ENCODE data around the gene PPP3R2.
"Not testable (repeated sequence)": the region's sequence is repeated elsewhere in the genome, so short reads cannot be mapped to it uniquely, and the experiment has no call there.

PPP3R2 gene

GRCh38 chr9:101562966-101563365, 31.8 kb downstream of the PPP3R2 start:
- Histone ChIP-seq H3K9ac (ENCODE audit: insufficient read length, low read depth) (no peak overlapping the region), H3K36me3 (ENCODE audit: insufficient read depth, insufficient read length, low read length) (peaks cover 69% of the 10 kb centered on the region), H3K27me3 (ENCODE audit: insufficient read depth, insufficient read length) (no peaks in the 10 kb centered on the region), H3K4me1 (ENCODE audit: insufficient read depth, insufficient read length) (no peaks in the 10 kb centered on the region), H3K9me3 (ENCODE audit: insufficient read depth, low read length) (no peaks in the 10 kb centered on the region), H3K4me3 (ENCODE audit: insufficient read length, low read depth) (no peak overlapping the region)
- no peak for DNase-seq (ENCODE audit: low read depth, low spot score)
- TF ChIP-seq SUZ12 (IDR thresholded peaks at IDR 0.05; ENCODE audit: extremely low read depth, insufficient read depth, insufficient read length) (no peak), ZNF274 (IDR thresholded peaks at IDR 0.05; ENCODE audit: low read depth, low read length) (no peak), YY1 (IDR thresholded peaks at IDR 0.05; ENCODE audit: insufficient read depth, insufficient read length) (no peak)

- H3K9ac ChIP-seq (ENCODE audit: insufficient read length, low read depth), result no peak overlapping the region
- no peaks in the 10 kb centered on the region for H3K4me1 ChIP-seq (ENCODE audit: insufficient read depth, insufficient read length)
- no peak for DNase-seq (ENCODE audit: low read depth, low spot score)
- H3K36me3 ChIP-seq (ENCODE audit: insufficient read depth, insufficient read length, low read length), result peaks cover 71% of the 10 kb centered on the region
- no peaks in the 10 kb centered on the region for H3K9me3 ChIP-seq (ENCODE audit: insufficient read depth, low read length)
- H3K4me3 ChIP-seq (ENCODE audit: insufficient read length, low read depth), result no peak overlapping the region
- no peaks in the 10 kb centered on the region for H3K27me3 ChIP-seq (ENCODE audit: insufficient read depth, insufficient read length)
- no peak for TF ChIP-seq SUZ12 (IDR thresholded peaks at IDR 0.05; ENCODE audit: extremely low read depth, insufficient read depth, insufficient read length)
- no peak for TF ChIP-seq YY1 (IDR thresholded peaks at IDR 0.05; ENCODE audit: insufficient read depth, insufficient read length)
- no peak for TF ChIP-seq ZNF274 (IDR thresholded peaks at IDR 0.05; ENCODE audit: low read depth, low read length)
These were observed 33.0 kb downstream of the PPP3R2 start for GRCh38 chr9:101561740-101562139.

GRCh38 chr9:101549472-101550098, 45.2 kb downstream of the PPP3R2 start:
- not testable (repeated sequence) for H3K9me3 ChIP-seq (ENCODE audit: insufficient read depth, low read length); DNase-seq (ENCODE audit: low read depth, low spot score); H3K4me3 ChIP-seq (ENCODE audit: insufficient read length, low read depth); H3K4me1 ChIP-seq (ENCODE audit: insufficient read depth, insufficient read length); H3K27me3 ChIP-seq (ENCODE audit: insufficient read depth, insufficient read length); H3K9ac ChIP-seq (ENCODE audit: insufficient read length, low read depth)
- H3K36me3 ChIP-seq (ENCODE audit: insufficient read depth, insufficient read length, low read length), result peaks cover 91% of the 10 kb centered on the region

- no peaks in the 10 kb centered on the region for H3K4me1 ChIP-seq (ENCODE audit: insufficient read depth, insufficient read length)
- TF ChIP-seq YY1 (IDR thresholded peaks at IDR 0.05; ENCODE audit: insufficient read depth, insufficient read length) (no peak), ZNF274 (IDR thresholded peaks at IDR 0.05; ENCODE audit: low read depth, low read length) (no peak), SUZ12 (IDR thresholded peaks at IDR 0.05; ENCODE audit: extremely low read depth, insufficient read depth, insufficient read length) (no peak)
- no peak overlapping the region for H3K9ac ChIP-seq (ENCODE audit: insufficient read length, low read depth)
- no peak overlapping the region for H3K4me3 ChIP-seq (ENCODE audit: insufficient read length, low read depth)
- no peak for DNase-seq (ENCODE audit: low read depth, low spot score)
- H3K9me3 ChIP-seq (ENCODE audit: insufficient read depth, low read length), result no peaks in the 10 kb centered on the region
- no peaks in the 10 kb centered on the region for H3K27me3 ChIP-seq (ENCODE audit: insufficient read depth, insufficient read length)
- peaks cover 81% of the 10 kb centered on the region for H3K36me3 ChIP-seq (ENCODE audit: insufficient read depth, insufficient read length, low read length)
These were observed 51.6 kb downstream of the PPP3R2 start for GRCh38 chr9:101543098-101543735.

Measured in NT2/D1 (cell line).